GM18505 (cell line): Measurements from ENCODE around the gene NR3C1.

ENCODE experiments used
- ATAC-seq: cut with Tn5 transposase; IDR thresholded peaks from one replicate; pipeline ENCODE4 v1.9.1; 2021; ENCODE audit not compliant: unreplicated experiment
- POLR2A ChIP-seq: IDR thresholded peaks from 4 replicates; pipeline ENCODE4 v1.6.1; 2011; ENCODE audit warnings: borderline replicate concordance; ENCODE audit not compliant: insufficient read depth, insufficient read length; ENCODE audit errors: extremely low read depth

NR3C1 gene

GRCh38 chr5:143314659-143315058, 88.8 kb downstream of the NR3C1 start:
- ATAC-seq, result no peak
- TF ChIP-seq POLR2A, result no peak

- no peak for TF ChIP-seq POLR2A
- no peak for ATAC-seq
Measured at GRCh38 chr5:143314099-143314498, 89.4 kb downstream of the NR3C1 start.

GRCh38 chr5:143313298-143313852, 90.1 kb downstream of the NR3C1 start:
- TF ChIP-seq POLR2A, result no peak

GRCh38 chr5:143312822-143313221, 90.7 kb downstream of the NR3C1 start:
- TF ChIP-seq POLR2A, result no peak
- no peak for ATAC-seq

More at GRCh38 chr5:143313298-143313852, 90.1 kb downstream of the NR3C1 start:
- ATAC-seq, result no peak

- no peak for TF ChIP-seq POLR2A
- ATAC-seq, result no peak
Measured at GRCh38 chr5:143311955-143312354, 91.5 kb downstream of the NR3C1 start.

GRCh38 chr5:143311428-143311827, 92.1 kb downstream of the NR3C1 start:
- no peak for ATAC-seq
- TF ChIP-seq POLR2A, result no peak

GRCh38 chr5:143309661-143310431, 93.6 kb downstream of the NR3C1 start:
- TF ChIP-seq POLR2A, result no peak
- no peak for ATAC-seq

- ATAC-seq, result no peak
Measured at GRCh38 chr5:143308731-143309130, 94.8 kb downstream of the NR3C1 start.

GRCh38 chr5:143306040-143306439, 97.4 kb downstream of the NR3C1 start:
- no peak for TF ChIP-seq POLR2A
- ATAC-seq, result no peak

More at GRCh38 chr5:143308731-143309130, 94.8 kb downstream of the NR3C1 start:
- TF ChIP-seq POLR2A, result no peak

GRCh38 chr5:143304836-143305475, 98.5 kb downstream of the NR3C1 start:
- no peak for TF ChIP-seq POLR2A
- no peak for ATAC-seq

GRCh38 chr5:143302341-143303045, 101.0 kb downstream of the NR3C1 start:
- no peak for ATAC-seq
- TF ChIP-seq POLR2A, result no peak

- ATAC-seq, result no peak
- no peak for TF ChIP-seq POLR2A
Measured at GRCh38 chr5:143297756-143298155, 105.7 kb downstream of the NR3C1 start.

- no peak for ATAC-seq
Measured at GRCh38 chr5:143290125-143290524, 113.4 kb downstream of the NR3C1 start.

More at GRCh38 chr5:143290125-143290524, 113.4 kb downstream of the NR3C1 start:
- no peak for TF ChIP-seq POLR2A
